ENCODE results near the gene ABHD1.

GRCh38 chr2:27085673-27086089, 37.9 kb upstream of the ABHD1 start:
- TF ChIP-seq GABPA (IDR thresholded peaks at IDR 0.05; ENCODE audit: low read depth) (no peak), POLR2AphosphoS5 (IDR thresholded peaks at IDR 0.05; ENCODE audit: low read depth) (no peak), CTCF (IDR thresholded peaks at IDR 0.05; ENCODE audit: insufficient read depth, low read length) (no peak)
